IPS DF 4.7 (cell line): Measurements from ENCODE around the gene PLA1A.

Source experiments
- DNase-seq: peaks from one replicate; pipeline ENCODE4 v3.0.0-alpha.2; 2013; ENCODE audit warnings: low spot score; ENCODE audit errors: extremely low read depth

PLA1A gene

GRCh38 chr3:119636891-119637611, 39.4 kb downstream of the PLA1A start:
- DNase-seq = no peak

DNA sequence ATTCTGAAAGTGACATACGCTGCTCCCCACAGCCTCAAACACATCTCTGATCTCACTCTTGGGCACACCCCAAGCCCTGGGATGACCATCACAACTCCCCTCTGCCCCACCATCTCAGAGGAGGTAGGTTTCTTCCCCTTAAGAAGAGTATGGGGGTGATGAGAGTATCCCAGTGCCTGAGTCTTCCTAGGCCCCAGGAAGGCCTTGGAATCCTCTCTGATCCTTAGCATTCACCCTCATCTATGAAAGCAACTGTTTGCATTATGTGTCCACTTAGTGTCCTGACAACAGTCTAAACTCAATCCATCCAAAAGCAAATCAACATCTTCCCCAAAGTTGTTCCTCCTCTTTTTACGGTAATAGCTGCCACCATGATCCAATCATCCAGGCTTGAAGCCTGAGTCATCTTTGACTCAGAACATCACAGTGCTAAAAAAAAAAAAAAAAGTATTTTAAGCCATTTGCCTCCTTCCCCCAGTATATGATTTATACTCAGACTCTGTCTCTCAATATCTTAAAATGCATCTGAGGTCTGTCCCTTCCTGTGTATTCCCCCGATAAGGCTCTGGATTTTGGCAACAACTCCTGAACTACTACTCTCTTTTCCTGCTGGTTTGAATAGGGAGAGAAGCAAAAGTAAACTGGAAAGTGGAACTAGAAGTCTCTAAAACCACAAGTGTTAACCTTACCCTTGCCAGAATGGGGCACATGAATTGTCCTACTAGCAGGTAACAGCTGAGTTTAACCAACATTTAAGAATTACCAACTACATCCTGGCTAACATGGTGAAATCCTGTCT, 40.2 kb downstream of the PLA1A start:
- DNase-seq = no peak

DNA sequence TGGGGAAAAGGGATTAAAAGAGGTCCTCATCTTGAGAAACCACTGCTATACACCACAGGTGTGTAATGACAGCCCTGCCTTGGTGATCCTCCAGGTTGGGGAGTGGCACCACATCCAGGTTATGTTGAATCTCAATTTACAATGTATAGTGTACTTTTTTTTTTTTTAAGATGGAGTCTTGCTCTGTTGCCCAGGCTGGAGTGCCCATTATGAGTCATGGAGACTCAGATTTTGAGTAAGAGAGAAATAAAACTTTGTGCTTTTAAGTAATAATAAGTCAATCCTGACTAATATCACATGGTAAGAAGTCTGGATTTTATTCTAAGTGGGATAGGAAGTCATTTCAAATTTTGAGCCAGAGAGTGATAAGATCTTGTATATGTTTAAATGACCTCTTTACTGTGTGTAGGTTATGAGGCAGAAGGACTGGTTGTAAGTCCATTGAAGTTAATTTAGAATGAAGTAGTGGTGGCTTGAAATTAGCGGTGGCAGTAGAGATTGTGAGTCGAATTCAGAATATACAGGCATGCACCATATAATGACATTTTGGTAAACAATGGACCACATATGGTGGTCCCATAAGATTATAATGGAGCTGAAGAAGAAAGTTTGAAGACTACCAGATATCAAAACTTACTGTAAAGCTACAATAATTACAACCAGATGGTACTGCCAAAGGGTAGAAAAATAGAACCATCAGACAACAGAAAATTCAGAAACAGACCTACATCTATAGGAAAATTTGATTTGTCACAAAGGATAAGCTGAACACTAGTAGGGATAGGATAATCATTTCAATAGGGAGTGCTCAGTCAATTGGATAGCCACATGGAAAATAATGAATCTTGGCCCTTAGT, 42.0 kb downstream of the PLA1A start:
- DNase-seq = no peak

GRCh38 chr3:119641416-119641815, 43.7 kb downstream of the PLA1A start:
- DNase-seq = no peak

- no peak for DNase-seq
Observed at GRCh38 chr3:119642746-119643473, 45.2 kb downstream of the PLA1A start.

GRCh38 chr3:119643528-119643927, 45.8 kb downstream of the PLA1A start:
- DNase-seq = no peak

DNA sequence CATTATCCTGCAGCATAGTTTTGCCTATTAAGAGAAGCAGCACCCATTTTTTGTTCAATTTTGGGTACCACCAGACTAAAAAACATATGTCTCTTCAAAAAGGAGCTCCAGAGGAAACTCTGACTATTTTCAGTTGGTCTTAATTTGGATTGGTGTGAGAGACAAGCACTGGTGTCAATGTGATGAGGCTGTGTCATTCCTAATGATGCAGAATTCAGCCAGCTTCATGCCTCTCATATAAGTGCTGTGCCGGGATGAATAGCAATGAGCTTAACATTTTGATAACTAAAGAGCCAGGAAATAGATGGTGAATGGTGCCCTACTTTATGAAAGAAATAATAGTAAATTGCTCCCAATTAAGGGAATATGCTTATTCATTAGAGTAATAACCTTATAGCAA, 46.8 kb downstream of the PLA1A start:
- DNase-seq = no peak

DNA sequence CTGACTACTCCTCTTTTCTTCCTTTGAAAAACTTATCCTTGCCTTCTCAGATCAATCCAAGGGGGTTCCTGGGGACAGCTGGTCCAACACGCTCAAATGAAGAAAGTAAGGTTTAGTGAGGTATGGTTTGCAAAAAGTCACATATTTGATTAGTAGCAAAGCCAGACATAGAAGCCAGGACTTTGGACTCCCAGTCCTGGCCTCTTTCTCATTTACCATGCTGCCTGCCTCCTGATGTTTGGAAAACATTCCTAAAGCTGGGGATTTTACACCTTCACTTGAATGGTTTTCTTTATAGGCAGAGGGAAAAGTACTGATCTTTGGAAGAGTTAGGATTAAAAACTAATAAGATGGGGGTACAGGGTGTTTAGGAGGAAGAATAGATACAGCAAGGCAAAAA, 48.1 kb downstream of the PLA1A start:
- DNase-seq = no peak

GRCh38 chr3:119647171-119647570, 49.5 kb downstream of the PLA1A start:
- DNase-seq = no peak

DNA sequence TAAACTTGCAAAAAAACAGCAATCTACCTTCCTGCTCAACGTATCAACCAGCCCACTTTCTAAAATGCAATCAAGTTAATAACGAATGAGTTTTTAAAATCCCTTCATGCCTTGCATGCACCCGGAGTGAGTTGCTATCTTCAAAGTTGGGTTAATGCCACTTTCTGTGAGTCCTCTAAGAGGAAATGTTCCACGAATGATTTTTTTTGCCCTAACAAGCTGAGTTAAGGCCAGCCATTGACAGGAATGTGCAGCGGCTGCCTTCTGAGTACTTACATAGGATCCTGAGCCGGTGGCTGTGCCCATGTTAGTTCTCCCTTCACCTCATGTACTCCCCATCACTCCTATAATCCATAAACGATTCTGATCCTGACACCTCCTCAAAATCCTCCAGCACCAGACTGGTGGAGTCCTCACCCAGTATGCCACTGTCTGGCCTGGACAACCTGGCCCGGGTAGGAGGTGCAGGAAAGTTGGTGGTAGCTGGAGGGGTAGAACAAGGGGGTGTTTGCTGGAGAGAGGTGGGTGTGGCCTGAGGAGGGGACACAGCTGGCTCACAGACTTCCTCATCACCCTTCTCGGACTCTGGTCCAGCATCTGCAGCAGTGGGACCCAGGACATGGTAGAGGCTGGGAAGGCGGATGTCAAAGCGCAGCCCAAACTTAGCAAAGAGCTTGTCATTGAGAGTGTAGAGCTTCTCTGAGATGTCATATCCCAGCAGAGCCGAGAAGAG, 50.3 kb downstream of the PLA1A start:
- no peak for DNase-seq

DNA sequence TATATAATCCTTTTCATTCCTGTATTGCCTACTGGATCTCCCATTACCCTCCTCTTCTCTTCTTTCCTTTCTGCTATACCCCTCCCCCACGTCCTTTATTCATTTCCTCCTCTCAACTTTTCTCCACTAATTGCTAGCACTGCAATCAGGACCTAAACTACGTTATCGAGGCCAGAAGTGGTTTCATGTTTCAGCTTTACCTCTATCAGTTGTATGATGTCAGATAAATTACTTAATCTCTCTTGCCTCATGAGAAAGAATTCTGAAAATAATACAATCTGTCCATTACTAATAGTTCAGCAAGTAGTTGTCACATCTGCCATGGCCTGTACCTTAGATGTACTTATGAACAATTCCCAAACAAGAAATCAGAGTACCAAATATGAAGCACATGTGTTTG, 52.1 kb downstream of the PLA1A start:
- no peak for DNase-seq

- DNase-seq = no peak
Observed at GRCh38 chr3:119652306-119653033, 54.8 kb downstream of the PLA1A start.

DNA sequence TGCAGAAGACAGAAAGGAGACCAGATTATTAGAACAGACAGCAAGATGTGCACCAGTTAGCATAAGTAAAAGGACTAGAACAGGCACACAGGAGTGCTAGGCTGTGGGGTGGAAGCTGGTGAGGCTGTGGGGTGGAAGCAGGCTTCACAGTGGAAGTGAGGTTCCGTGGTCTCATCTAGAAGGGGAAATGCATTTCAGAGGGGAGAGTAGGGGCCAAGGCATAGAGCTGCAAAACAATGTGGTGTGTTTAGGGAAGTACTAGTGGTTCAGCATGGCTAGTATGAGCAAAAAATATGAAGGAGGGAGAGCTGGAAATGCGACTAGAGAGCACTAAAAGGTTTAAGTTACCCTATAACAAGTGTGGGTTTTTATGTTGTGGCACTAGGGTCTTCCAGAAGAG, 56.2 kb downstream of the PLA1A start:
- no peak for DNase-seq

GRCh38 chr3:119657887-119658702, 60.4 kb downstream of the PLA1A start:
- no peak for DNase-seq

- DNase-seq = no peak
Observed at GRCh38 chr3:119658994-119659393, 61.3 kb downstream of the PLA1A start.

- DNase-seq = no peak
Observed at GRCh38 chr3:119659606-119660291, 62.1 kb downstream of the PLA1A start.

DNA sequence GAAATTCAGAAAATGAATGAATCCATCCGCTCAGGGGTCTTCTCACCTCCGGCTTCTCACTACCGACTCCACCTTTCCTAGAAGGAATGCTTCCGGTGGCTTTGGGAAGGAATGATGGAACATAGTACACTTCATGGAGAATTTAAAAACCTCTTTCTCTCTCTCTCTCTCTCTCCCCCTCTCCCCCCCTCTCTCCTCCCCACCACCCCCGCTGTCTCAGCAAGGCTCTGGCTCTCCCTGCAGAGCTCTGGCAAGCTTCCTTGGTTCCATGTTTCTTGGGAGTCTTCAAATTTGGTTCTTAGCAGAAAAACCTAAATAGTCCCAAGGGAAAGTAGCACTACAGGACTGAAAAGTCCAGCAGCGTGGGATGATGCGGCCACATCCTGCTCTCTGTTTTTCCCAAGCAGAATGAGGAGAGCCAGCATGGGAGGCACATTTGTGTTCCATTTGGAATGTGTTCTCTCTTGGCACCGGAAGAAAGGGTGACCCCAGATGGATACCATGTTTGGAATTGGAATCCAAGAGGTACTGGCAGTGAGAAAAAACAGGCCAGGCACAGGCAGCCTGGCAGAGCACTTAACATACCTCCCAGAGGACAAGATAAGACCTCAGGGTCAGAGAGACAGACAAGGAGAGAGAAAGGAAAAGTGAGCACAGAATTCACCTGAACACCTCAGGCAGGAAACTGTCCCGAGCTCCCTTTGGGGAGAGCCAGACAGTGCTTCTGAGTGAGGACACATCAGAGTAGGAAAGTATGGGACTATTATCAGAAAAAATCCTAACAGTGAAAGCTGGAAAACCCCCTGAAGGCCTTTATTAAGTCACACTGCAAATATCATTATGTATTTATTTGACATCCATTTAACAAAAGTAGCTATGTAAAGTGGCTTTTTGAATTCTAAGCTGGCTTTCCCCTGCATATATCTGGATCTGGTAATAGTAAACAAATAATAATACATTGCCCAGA, 63.1 kb downstream of the PLA1A start, which contains the start of gene POPDC2:
POPDC2 (minus strand) TSS at position 116 of the 967 bp plus-strand sequence. CDS start 166 bp downstream, outside the sequence.
- DNase-seq = no peak
